Panc1 (cell line): ENCODE data around the gene FRMD4A. TPM values are rescaled to one million over a fixed set of nuclear protein-coding genes. Genes with fewer than 3 reads are reported as not detected.

Source experiments
- ATAC-seq: fragments of 200-7000 bp; cut with Tn5 transposase; 2 replicates; pipeline ENCODE4 v1.9.1; 2020; ENCODE audit warnings: mild to moderate bottlenecking, moderate library complexity
- BruUV-seq: library from RNA; stranded (reverse); fragments of 400-500 nt; replicated peaks from 2 replicates; lab custom pipeline; 2021; lab: Mats Ljungman, UMichigan
- CTCF ChIA-PET: fragments of 300-600 bp; sonication (Branson Sonifier 250); formaldehyde crosslinking; loops from one replicate; lab custom pipeline; 2022; ENCODE audit warnings: antibody characterized with exemption; lab: Charles Lee
- POLR2A ChIA-PET: fragments of 300-600 bp; sonication (Branson Sonifier 250); formaldehyde crosslinking; loops from one replicate; lab custom pipeline; 2022; ENCODE audit warnings: antibody characterized with exemption; lab: Charles Lee
- DNase-seq: peaks from one replicate; pipeline ENCODE4 v3.0.0-alpha.2; 2010; ENCODE audit warnings: low read depth, low spot score
- H3K27ac ChIP-seq: 2 replicates; pipeline ENCODE4 v1.5.1; 2011; ENCODE audit warnings: mild to moderate bottlenecking, low read length, inconsistent platforms
- H3K27me3 ChIP-seq: fragments of 200-500 bp; sonication (Bioruptor generic); 2 replicates; pipeline ENCODE4 v1.6.0; 2014; ENCODE audit warnings: low read length, inconsistent platforms; ENCODE audit not compliant: control insufficient read depth, insufficient read depth
- H3K36me3 ChIP-seq: fragments of 200-500 bp; sonication (Bioruptor generic); 2 replicates; pipeline ENCODE4 v1.5.1; 2014; ENCODE audit warnings: inconsistent platforms, mild to moderate bottlenecking, low read length, moderate library complexity; ENCODE audit not compliant: control insufficient read depth, insufficient read depth
- H3K4me1 ChIP-seq: 2 replicates; pipeline ENCODE4 v1.5.1; 2011; ENCODE audit warnings: inconsistent platforms, mild to moderate bottlenecking, low read length, moderate library complexity; ENCODE audit not compliant: control insufficient read depth, insufficient read depth
- H3K4me3 ChIP-seq, 2 experiments: 2 replicates each; pipeline ENCODE4 v1.5.1; 2011 to 2012; ENCODE audit warnings: low read depth in 2 of 2, low read length in 2 of 2, mild to moderate bottlenecking in 2 of 2, inconsistent platforms in 1 of 2, moderate library complexity in 1 of 2
- H3K9me3 ChIP-seq: fragments of 200-500 bp; sonication (Bioruptor generic); 2 replicates; pipeline ENCODE4 v1.5.1; 2014; ENCODE audit warnings: low read depth, mild to moderate bottlenecking, inconsistent platforms, low read length, moderate library complexity; ENCODE audit not compliant: control insufficient read depth, insufficient read depth
- CTCF ChIP-seq: fragments of 450-650 bp; IDR thresholded peaks from 2 replicates; pipeline ENCODE4 v1.5.1; 2017; ENCODE audit warnings: mild to moderate bottlenecking
- POLR2AphosphoS5 ChIP-seq: IDR thresholded peaks from 2 replicates; pipeline ENCODE4 v1.6.1; 2012; ENCODE audit warnings: mild to moderate bottlenecking, low read depth, low read length, moderate library complexity
- REST ChIP-seq, 2 experiments: IDR thresholded peaks; 2 replicates each; pipeline ENCODE4 v1.6.1; 2011 to 2012; ENCODE audit warnings: low read depth in 2 of 2, control low read depth in 1 of 2, low read length in 1 of 2, mild to moderate bottlenecking in 1 of 2, moderate library complexity in 1 of 2; ENCODE audit not compliant: insufficient read depth in 1 of 2
- SIN3A ChIP-seq: IDR thresholded peaks from 2 replicates; pipeline ENCODE4 v1.6.1; 2012; ENCODE audit warnings: low read depth, mild to moderate bottlenecking, low read length, moderate library complexity, borderline replicate concordance; ENCODE audit not compliant: insufficient read depth
- TCF7L2 ChIP-seq: IDR thresholded peaks from 2 replicates; pipeline ENCODE4 v1.6.1; 2011; ENCODE audit warnings: mild to moderate bottlenecking, low read depth, low read length, inconsistent platforms
- in situ Hi-C: cut with HindIII; loops from 2 replicates; pipeline ENCODE4 v1.10.0; 2016; ENCODE audit warnings: low sequenced_read_pairs, low pct_unique_long_range_greater_than_20kb
- intact Hi-C: fragments of 100-400 bp; cut with micrococcal nuclease; formaldehyde crosslinking; loops from one replicate; pipeline ENCODE4 v1.10.0; 2022; ENCODE audit not compliant: unreplicated experiment
- total RNA-seq: library from RNA; stranded (reverse); gene quantifications from one replicate; pipeline ENCODE4 v1.2.1, GENCODE V29; 2021; ENCODE audit not compliant: unreplicated experiment

Gene FRMD4A
- total RNA-seq, 1 experiment from 2014 or later = 7.1 TPM

- POLR2A ChIA-PET = no interaction called here
- Histone ChIP-seq H3K27me3 (no peaks in the 10 kb centered on the region), H3K36me3 (no peaks in the 10 kb centered on the region), H3K9me3 (no peaks in the 10 kb centered on the region), H3K27ac (no peak overlapping the region), H3K4me1 (no peaks in the 10 kb centered on the region), H3K4me3 (no peak overlapping the region)
- in situ Hi-C loops (no loop called here), intact Hi-C loops (no loop called here)
- BruUV-seq = no TSS peak
- TF ChIP-seq SIN3A (no peak), REST (IDR thresholded peaks at IDR 0.05; ENCODE audit: insufficient read depth in 1 of 2, low read depth in 2 of 2, low read length in 1 of 2) (no peak), CTCF (no peak), TCF7L2 (no peak), POLR2AphosphoS5 (no peak)
- DNase-seq (no peak), ATAC-seq (no peak)
- CTCF ChIA-PET = no interaction called here
These were observed 277.8 kb downstream of the FRMD4A start for GRCh38 chr10:14052931-14053330.

- H3K36me3 ChIP-seq = no peaks in the 10 kb centered on the region
- no peaks in the 10 kb centered on the region for H3K9me3 ChIP-seq
- intact Hi-C loops = no loop called here
- no peaks in the 10 kb centered on the region for H3K4me1 ChIP-seq
- no peak for ATAC-seq
- TF ChIP-seq TCF7L2 (no peak), REST (IDR thresholded peaks at IDR 0.05; ENCODE audit: insufficient read depth in 1 of 2, low read depth in 2 of 2, low read length in 1 of 2) (no peak), CTCF (no peak), POLR2AphosphoS5 (no peak), SIN3A (no peak)
- in situ Hi-C loops = no loop called here
- CTCF ChIA-PET = no interaction called here
- BruUV-seq = no TSS peak
- no peak overlapping the region for H3K27ac ChIP-seq
- H3K27me3 ChIP-seq = no peaks in the 10 kb centered on the region
- POLR2A ChIA-PET = no interaction called here
- H3K4me3 ChIP-seq = no peak overlapping the region
- DNase-seq = no peak
These were observed 280.1 kb downstream of the FRMD4A start for GRCh38 chr10:14050598-14050997.
